Measurements from ENCODE around the gene UBA6.

DNA sequence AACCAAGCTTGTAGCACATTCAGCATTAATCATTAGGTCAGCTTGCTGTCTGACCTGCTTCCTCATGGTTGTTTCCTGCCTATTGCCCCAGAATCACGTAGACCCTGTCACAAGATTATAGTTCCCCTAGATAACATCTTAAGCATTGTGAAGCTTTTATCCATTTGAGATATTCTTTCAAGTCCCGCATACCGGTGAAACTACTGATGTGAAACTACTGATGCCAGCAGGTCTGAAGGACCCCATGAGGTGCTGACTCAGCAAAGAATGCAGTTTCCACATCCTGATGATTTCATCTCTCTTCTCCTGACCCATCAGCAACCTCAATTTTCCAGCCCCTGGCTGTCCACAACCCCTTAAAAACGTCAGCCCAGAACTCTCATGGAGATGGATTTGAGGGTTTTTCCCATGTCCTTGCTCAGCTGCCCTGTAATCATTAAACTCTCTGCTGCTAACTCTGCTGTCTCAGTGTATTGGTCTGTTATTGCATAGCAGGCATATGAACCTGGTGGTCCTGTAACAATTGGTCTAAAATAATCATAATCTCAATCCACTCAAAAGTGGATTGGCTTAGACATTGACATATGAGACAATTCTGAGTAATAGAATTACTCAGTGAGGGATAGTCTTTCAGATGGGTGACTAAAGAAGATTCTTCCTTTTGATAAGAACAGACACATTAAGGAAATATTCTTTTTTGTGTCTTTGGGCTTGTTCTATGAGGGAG, 26.3 kb upstream of the UBA6 start:
- TF ChIP-seq CTCF (IDR thresholded peaks at IDR 0.05) (no peak), EZH2 (IDR thresholded peaks at IDR 0.05; ENCODE audit: borderline replicate concordance, insufficient read depth, low read depth, low read length, poor library complexity, severe bottlenecking) (no peak)
